PC-3 (cell line): Measurements from ENCODE around the gene ERGIC3. TPM values are rescaled to one million over a fixed set of nuclear protein-coding genes. Genes with fewer than 3 reads are reported as not detected.

Source experiments
- ATAC-seq: fragments of 200-7000 bp; cut with Tn5 transposase; 2 replicates; pipeline ENCODE4 v1.9.1; 2020; ENCODE audit warnings: mild to moderate bottlenecking, moderate library complexity
- BruUV-seq: library from RNA; stranded (reverse); fragments of 400-500 nt; replicated peaks from 2 replicates; lab custom pipeline; 2021; lab: Mats Ljungman, UMichigan
- CTCF ChIA-PET: fragments of 300-600 bp; sonication (Branson Sonifier 250); formaldehyde crosslinking; loops from one replicate; lab custom pipeline; 2022; ENCODE audit warnings: antibody characterized with exemption; lab: Charles Lee
- POLR2A ChIA-PET: fragments of 300-600 bp; sonication (Branson Sonifier 250); formaldehyde crosslinking; loops from one replicate; lab custom pipeline; 2022; ENCODE audit warnings: antibody characterized with exemption; ENCODE audit not compliant: unreplicated experiment; lab: Charles Lee
- DNase-seq: peaks from one replicate; pipeline ENCODE4 v3.0.0-alpha.2; 2015
- H2AFZ ChIP-seq: fragments of 300-600 bp; sonication (generic); 2 replicates; pipeline ENCODE4 v1.6.0; 2016; ENCODE audit warnings: antibody characterized with exemption, low read length
- H3F3A ChIP-seq: fragments of 300-600 bp; sonication (generic); one replicate; pipeline ENCODE4 v1.6.0; 2017; ENCODE audit warnings: antibody characterized with exemption, low read length, control low read depth, mild to moderate bottlenecking; ENCODE audit not compliant: unreplicated experiment
- H3K27ac ChIP-seq: fragments of 300-600 bp; sonication (generic); 2 replicates; pipeline ENCODE4 v1.5.1; 2016; ENCODE audit warnings: mild to moderate bottlenecking, low read length
- H3K27me3 ChIP-seq: fragments of 300-600 bp; sonication (generic); 2 replicates; pipeline ENCODE4 v1.6.1; 2016; ENCODE audit warnings: low read length, mixed read lengths
- H3K36me3 ChIP-seq: fragments of 300-600 bp; sonication (generic); 2 replicates; pipeline ENCODE4 v1.6.1; 2016; ENCODE audit warnings: low read depth, mixed run types, low read length, mixed read lengths
- H3K4me1 ChIP-seq: fragments of 300-600 bp; sonication (generic); 2 replicates; pipeline ENCODE4 v1.5.1; 2016; ENCODE audit warnings: low read length; ENCODE audit not compliant: insufficient read depth
- H3K4me2 ChIP-seq: fragments of 300-600 bp; sonication (generic); 2 replicates; pipeline ENCODE4 v1.6.0; 2016; ENCODE audit warnings: low read length
- H3K4me3 ChIP-seq: fragments of 300-600 bp; sonication (generic); 2 replicates; pipeline ENCODE4 v1.5.1; 2016; ENCODE audit warnings: mild to moderate bottlenecking, low read length, mixed read lengths
- H3K79me2 ChIP-seq: fragments of 300-600 bp; sonication (generic); 2 replicates; pipeline ENCODE4 v1.6.1; 2017; ENCODE audit warnings: low read length, mixed read lengths
- H3K9ac ChIP-seq: fragments of 300-600 bp; sonication (generic); 2 replicates; pipeline ENCODE4 v1.6.0; 2016; ENCODE audit warnings: mild to moderate bottlenecking, low read length
- H3K9me2 ChIP-seq: fragments of 300-600 bp; sonication (generic); replicated peaks from 2 replicates; pipeline ENCODE4 v1.6.1; 2016; ENCODE audit warnings: mixed run types, low read length, mixed read lengths
- H3K9me3 ChIP-seq: fragments of 300-600 bp; sonication (generic); 2 replicates; pipeline ENCODE4 v1.6.1; 2016; ENCODE audit warnings: low read length, mixed read lengths
- H4K20me1 ChIP-seq: fragments of 300-600 bp; sonication (generic); 2 replicates; pipeline ENCODE4 v1.6.1; 2016; ENCODE audit warnings: low read length, mixed read lengths
- EZH2 ChIP-seq: fragments of 300-600 bp; sonication (generic); IDR thresholded peaks from one replicate; pipeline ENCODE4 v1.6.1; 2017; ENCODE audit warnings: antibody characterized with exemption, mild to moderate bottlenecking, low read length; ENCODE audit not compliant: unreplicated experiment
- EZH2phosphoT487 ChIP-seq: fragments of 300-600 bp; sonication (generic); IDR thresholded peaks from 2 replicates; pipeline ENCODE4 v1.6.1; 2018; ENCODE audit warnings: mild to moderate bottlenecking, antibody characterized with exemption, low read length, borderline replicate concordance
- intact Hi-C: fragments of 100-400 bp; cut with micrococcal nuclease; formaldehyde crosslinking; loops from 2 replicates; pipeline ENCODE4 v1.9.0; 2023
- total RNA-seq: library from RNA; depleted of rRNA; stranded (reverse); fragments of >200 nt; gene quantifications from 2 replicates; pipeline ENCODE4 v1.2.3, GENCODE V29; 2014
- TF ChIP-seq, protein P1 (sequence below): fragments of 300-600 bp; sonication (generic); conservative IDR thresholded peaks from 2 replicates; pipeline ENCODE4 v1.5.1; 2017; ENCODE audit warnings: antibody characterized with exemption, low read depth, mild to moderate bottlenecking, low read length

ERGIC3 gene
- total RNA-seq, 1 experiment from 2014 or later = 284 TPM

DNA sequence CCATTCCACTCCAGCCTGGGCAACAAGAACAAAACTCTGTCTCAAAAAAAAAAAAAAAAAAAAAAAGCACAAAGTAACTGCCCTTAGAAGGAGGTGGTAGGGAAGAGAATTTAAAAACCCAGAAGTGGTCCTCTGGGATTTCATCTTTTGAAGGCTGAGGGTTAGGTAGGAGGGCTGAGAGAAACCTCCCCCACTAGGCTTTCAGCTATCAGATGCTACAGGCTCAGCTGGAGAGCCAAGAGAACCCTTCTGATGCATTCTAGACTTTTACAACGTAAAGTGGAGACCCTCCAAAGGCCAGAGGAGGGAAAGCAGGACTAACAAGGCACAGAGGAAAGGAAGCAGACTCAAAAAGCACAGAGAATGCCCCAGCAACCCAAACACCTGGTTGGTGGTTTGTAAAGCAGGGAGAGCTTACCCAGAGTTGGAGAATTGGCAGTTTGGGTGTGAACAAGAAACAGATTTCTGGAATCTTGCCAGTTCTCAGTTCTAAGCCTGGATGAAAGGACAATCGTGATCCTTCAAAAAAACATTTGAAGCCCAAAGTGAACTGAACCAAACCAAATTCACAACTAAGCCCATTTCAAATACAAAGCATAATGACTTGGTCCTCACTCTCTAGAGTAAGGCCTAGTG, 50.6 kb downstream of the ERGIC3 start:
- H3K9me3 ChIP-seq = no peaks in the 10 kb centered on the region
- no peak for DNase-seq
- H2AFZ ChIP-seq = no peak overlapping the region
- intact Hi-C loops = no loop called here
- H3F3A ChIP-seq = no peaks in the 10 kb centered on the region
- ChIA-PET CTCF (interaction anchor here (0.5 kb wide), 1 partner anchor 23 kb away, joined by 11 read pairs; the partner anchor contains the start of gene SPAG4), POLR2A (no interaction called here)
- ATAC-seq = no peak
- TF ChIP-seq, protein P1, sequence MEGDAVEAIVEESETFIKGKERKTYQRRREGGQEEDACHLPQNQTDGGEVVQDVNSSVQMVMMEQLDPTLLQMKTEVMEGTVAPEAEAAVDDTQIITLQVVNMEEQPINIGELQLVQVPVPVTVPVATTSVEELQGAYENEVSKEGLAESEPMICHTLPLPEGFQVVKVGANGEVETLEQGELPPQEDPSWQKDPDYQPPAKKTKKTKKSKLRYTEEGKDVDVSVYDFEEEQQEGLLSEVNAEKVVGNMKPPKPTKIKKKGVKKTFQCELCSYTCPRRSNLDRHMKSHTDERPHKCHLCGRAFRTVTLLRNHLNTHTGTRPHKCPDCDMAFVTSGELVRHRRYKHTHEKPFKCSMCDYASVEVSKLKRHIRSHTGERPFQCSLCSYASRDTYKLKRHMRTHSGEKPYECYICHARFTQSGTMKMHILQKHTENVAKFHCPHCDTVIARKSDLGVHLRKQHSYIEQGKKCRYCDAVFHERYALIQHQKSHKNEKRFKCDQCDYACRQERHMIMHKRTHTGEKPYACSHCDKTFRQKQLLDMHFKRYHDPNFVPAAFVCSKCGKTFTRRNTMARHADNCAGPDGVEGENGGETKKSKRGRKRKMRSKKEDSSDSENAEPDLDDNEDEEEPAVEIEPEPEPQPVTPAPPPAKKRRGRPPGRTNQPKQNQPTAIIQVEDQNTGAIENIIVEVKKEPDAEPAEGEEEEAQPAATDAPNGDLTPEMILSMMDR = no peak
- TF ChIP-seq EZH2phosphoT487 (no peak), EZH2 (no peak)
- H4K20me1 ChIP-seq = no peaks in the 10 kb centered on the region
- H3K36me3 ChIP-seq = peaks cover 6% of the 10 kb centered on the region
- no peak overlapping the region for H3K4me2 ChIP-seq
- no peaks in the 10 kb centered on the region for H3K4me1 ChIP-seq
- no peak overlapping the region for H3K4me3 ChIP-seq
- H3K27ac ChIP-seq = no peak overlapping the region
- H3K9ac ChIP-seq = no peak overlapping the region
- no TSS peak for BruUV-seq
- H3K79me2 ChIP-seq = no peaks in the 10 kb centered on the region
- H3K9me2 ChIP-seq = no peaks in the 10 kb centered on the region
- H3K27me3 ChIP-seq = no peaks in the 10 kb centered on the region

GRCh38 chr20:35595456-35595855, 53.6 kb downstream of the ERGIC3 start:
- BruUV-seq = no TSS peak
- Histone ChIP-seq H3K9me3 (no peaks in the 10 kb centered on the region), H3K4me1 (no peaks in the 10 kb centered on the region), H3K27ac (no peak overlapping the region), H3K9ac (no peak overlapping the region), H4K20me1 (no peaks in the 10 kb centered on the region), H3K9me2 (no peaks in the 10 kb centered on the region), H2AFZ (no peak overlapping the region), H3K4me3 (no peak overlapping the region), H3K36me3 (peaks cover 6% of the 10 kb centered on the region), H3K27me3 (no peaks in the 10 kb centered on the region), H3K79me2 (no peaks in the 10 kb centered on the region), H3K4me2 (no peak overlapping the region), H3F3A (no peaks in the 10 kb centered on the region)
- no peak for ATAC-seq
- CTCF ChIA-PET = no interaction called here
- POLR2A ChIA-PET = no interaction called here
- no peak for DNase-seq
- intact Hi-C loops = no loop called here
- TF ChIP-seq, protein P1 = no peak
- no peak for TF ChIP-seq EZH2
- TF ChIP-seq EZH2phosphoT487 = no peak

- no peak overlapping the region for H3K27ac ChIP-seq
- no peak overlapping the region for H2AFZ ChIP-seq
- CTCF ChIA-PET = no interaction called here
These were observed 54.0 kb downstream of the ERGIC3 start for GRCh38 chr20:35595901-35596300.

More at GRCh38 chr20:35595901-35596300, 54.0 kb downstream of the ERGIC3 start:
- Histone ChIP-seq H3F3A (no peaks in the 10 kb centered on the region), H3K9me3 (no peaks in the 10 kb centered on the region), H3K9ac (no peak overlapping the region), H3K4me3 (no peak overlapping the region), H3K36me3 (peaks cover 6% of the 10 kb centered on the region), H3K4me1 (no peaks in the 10 kb centered on the region), H4K20me1 (no peaks in the 10 kb centered on the region), H3K79me2 (no peaks in the 10 kb centered on the region), H3K27me3 (no peaks in the 10 kb centered on the region), H3K9me2 (no peaks in the 10 kb centered on the region), H3K4me2 (no peak overlapping the region)
- DNase-seq = no peak
- no peak for ATAC-seq
- TF ChIP-seq EZH2phosphoT487 (no peak), EZH2 (no peak)
- TF ChIP-seq, protein P1 = no peak
- intact Hi-C loops = no loop called here
- no TSS peak for BruUV-seq
- POLR2A ChIA-PET = no interaction called here
